HFF-Myc (cell line): ENCODE results near the gene GUCA2B.

Experiments used
- DNase-seq: peaks from one replicate; pipeline ENCODE4 v3.0.0-alpha.2; 2011; ENCODE audit warnings: low read depth; ENCODE audit errors: extremely low read depth
- H3K4me3 ChIP-seq: replicated peaks from 2 replicates; pipeline ENCODE4 v1.5.1; 2011; ENCODE audit warnings: low read depth, mild to moderate bottlenecking, control low read depth, low read length
- TF ChIP-seq, protein P1 (sequence below): IDR thresholded peaks from 2 replicates; pipeline ENCODE4 v1.5.1; 2012; ENCODE audit warnings: mild to moderate bottlenecking, low read depth, low read length, control low read depth; ENCODE audit errors: missing control alignments

Gene GUCA2B

GRCh38 chr1:42133809-42134526 is 19.2 kb upstream of the GUCA2B start:
- DNase-seq = no peak
- TF ChIP-seq, protein P1, sequence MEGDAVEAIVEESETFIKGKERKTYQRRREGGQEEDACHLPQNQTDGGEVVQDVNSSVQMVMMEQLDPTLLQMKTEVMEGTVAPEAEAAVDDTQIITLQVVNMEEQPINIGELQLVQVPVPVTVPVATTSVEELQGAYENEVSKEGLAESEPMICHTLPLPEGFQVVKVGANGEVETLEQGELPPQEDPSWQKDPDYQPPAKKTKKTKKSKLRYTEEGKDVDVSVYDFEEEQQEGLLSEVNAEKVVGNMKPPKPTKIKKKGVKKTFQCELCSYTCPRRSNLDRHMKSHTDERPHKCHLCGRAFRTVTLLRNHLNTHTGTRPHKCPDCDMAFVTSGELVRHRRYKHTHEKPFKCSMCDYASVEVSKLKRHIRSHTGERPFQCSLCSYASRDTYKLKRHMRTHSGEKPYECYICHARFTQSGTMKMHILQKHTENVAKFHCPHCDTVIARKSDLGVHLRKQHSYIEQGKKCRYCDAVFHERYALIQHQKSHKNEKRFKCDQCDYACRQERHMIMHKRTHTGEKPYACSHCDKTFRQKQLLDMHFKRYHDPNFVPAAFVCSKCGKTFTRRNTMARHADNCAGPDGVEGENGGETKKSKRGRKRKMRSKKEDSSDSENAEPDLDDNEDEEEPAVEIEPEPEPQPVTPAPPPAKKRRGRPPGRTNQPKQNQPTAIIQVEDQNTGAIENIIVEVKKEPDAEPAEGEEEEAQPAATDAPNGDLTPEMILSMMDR = no peak
- no peak overlapping the region for H3K4me3 ChIP-seq

- no peak overlapping the region for H3K4me3 ChIP-seq
- TF ChIP-seq, protein P1 = no peak
- DNase-seq = no peak
Observed at GRCh38 chr1:42135426-42135825, 17.8 kb upstream of the GUCA2B start.

GRCh38 chr1:42136466-42136865 is 16.7 kb upstream of the GUCA2B start:
- H3K4me3 ChIP-seq = no peak overlapping the region
- TF ChIP-seq, protein P1 = no peak
- DNase-seq = no peak

GRCh38 chr1:42137766-42138165 is 15.4 kb upstream of the GUCA2B start:
- TF ChIP-seq, protein P1 = no peak
- DNase-seq = no peak
- no peak overlapping the region for H3K4me3 ChIP-seq

DNA sequence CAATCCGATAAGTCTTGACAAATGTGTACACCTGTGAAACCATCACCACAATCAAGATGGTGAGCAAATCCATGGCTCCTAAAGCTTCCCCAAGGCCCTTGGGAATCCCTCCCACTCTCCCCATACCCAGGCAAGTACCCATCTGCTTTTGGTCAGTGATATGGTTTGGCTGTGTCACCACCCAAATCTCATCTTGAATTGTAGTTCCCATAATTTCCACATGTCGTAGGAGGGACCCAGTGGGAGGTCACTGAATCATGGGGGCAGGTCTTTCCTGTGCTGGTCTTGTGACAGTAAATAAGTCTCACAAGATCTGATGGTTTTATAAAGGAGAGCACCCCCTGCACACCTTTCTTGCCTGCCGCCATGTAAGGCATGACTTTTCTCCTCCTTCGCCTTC is 14.6 kb upstream of the GUCA2B start:
- TF ChIP-seq, protein P1 = no peak
- no peak for DNase-seq
- no peak overlapping the region for H3K4me3 ChIP-seq

GRCh38 chr1:42139444-42139843 is 13.8 kb upstream of the GUCA2B start:
- TF ChIP-seq, protein P1 = no peak
- no peak overlapping the region for H3K4me3 ChIP-seq
- DNase-seq = no peak

DNA sequence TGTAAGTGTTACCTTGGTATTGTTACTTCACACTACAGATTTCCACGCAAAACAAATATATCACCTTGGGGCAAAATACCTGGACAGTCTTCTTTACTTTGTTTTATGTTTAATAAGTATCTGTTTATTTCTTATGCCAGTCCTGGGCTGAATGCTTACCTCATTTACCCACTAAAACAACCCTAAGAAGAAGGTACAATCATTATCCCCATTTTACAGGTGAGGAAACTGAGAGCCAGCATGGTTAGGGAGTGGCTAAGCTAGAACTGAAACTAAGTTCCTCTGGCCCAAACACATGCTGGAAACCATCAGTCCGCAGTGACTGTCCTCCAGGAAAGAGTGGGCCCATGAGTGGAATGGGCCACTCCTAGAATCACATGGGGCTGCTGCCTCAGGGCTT is 13.0 kb upstream of the GUCA2B start:
- TF ChIP-seq, protein P1 = no peak
- H3K4me3 ChIP-seq = no peak overlapping the region
- DNase-seq = no peak
